ENCODE results near the gene KRTAP10-10. TPM values are rescaled to one million over a fixed set of nuclear protein-coding genes. Genes with fewer than 3 reads are reported as not detected.
"Not testable (repeated sequence)": the region's sequence is repeated elsewhere in the genome, so short reads cannot be mapped to it uniquely, and the experiment has no call there.

Gene KRTAP10-10
- total RNA-seq, 1 experiment from 2014 or later: not detected

- H3K36me3 ChIP-seq (ENCODE audit: control insufficient read depth, insufficient read depth, low read length): no peaks in the 10 kb centered on the region
- Mint-ChIP-seq H3K9me3 (ENCODE audit: unreplicated experiment) (peaks cover 18% of the 10 kb centered on the region), H3K27me3 (ENCODE audit: insufficient read depth, unreplicated experiment) (peaks cover 4% of the 10 kb centered on the region), H3K4me1 (ENCODE audit: low read depth, unreplicated experiment) (peaks cover 7% of the 10 kb centered on the region), H3K36me3 (ENCODE audit: insufficient read depth, unreplicated experiment) (no peaks in the 10 kb centered on the region), H3K27ac (ENCODE audit: unreplicated experiment) (no peak overlapping the region), H3K4me3 (ENCODE audit: unreplicated experiment) (no peak overlapping the region)
- H3K27me3 ChIP-seq (replicated peaks; ENCODE audit: control insufficient read depth, insufficient read depth, low read length): no peaks in the 10 kb centered on the region
- POLR2A ChIA-PET: no interaction called here
- intact Hi-C loops (cut with micrococcal nuclease; ENCODE audit: unreplicated experiment): no loop called here
- no peak for DNase-seq
- TF ChIP-seq, protein P1, sequence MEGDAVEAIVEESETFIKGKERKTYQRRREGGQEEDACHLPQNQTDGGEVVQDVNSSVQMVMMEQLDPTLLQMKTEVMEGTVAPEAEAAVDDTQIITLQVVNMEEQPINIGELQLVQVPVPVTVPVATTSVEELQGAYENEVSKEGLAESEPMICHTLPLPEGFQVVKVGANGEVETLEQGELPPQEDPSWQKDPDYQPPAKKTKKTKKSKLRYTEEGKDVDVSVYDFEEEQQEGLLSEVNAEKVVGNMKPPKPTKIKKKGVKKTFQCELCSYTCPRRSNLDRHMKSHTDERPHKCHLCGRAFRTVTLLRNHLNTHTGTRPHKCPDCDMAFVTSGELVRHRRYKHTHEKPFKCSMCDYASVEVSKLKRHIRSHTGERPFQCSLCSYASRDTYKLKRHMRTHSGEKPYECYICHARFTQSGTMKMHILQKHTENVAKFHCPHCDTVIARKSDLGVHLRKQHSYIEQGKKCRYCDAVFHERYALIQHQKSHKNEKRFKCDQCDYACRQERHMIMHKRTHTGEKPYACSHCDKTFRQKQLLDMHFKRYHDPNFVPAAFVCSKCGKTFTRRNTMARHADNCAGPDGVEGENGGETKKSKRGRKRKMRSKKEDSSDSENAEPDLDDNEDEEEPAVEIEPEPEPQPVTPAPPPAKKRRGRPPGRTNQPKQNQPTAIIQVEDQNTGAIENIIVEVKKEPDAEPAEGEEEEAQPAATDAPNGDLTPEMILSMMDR (IDR thresholded peaks at IDR 0.05; ENCODE audit: insufficient read depth in 1 of 2, low read depth in 1 of 2, low read length in 1 of 2, severe bottlenecking in 1 of 2, unreplicated experiment in 1 of 2): no peak
- H3K4me1 ChIP-seq: no peaks in the 10 kb centered on the region
- H3K9me3 ChIP-seq: no peaks in the 10 kb centered on the region
- CTCF ChIA-PET: no interaction called here
- BruUV-seq (replicated peaks): no TSS peak
- H3K4me3 ChIP-seq (ENCODE audit: low read depth, low read length): no peak overlapping the region
These were observed 41.0 kb upstream of the KRTAP10-10 start for GRCh38 chr21:44596068-44596725.

DNA sequence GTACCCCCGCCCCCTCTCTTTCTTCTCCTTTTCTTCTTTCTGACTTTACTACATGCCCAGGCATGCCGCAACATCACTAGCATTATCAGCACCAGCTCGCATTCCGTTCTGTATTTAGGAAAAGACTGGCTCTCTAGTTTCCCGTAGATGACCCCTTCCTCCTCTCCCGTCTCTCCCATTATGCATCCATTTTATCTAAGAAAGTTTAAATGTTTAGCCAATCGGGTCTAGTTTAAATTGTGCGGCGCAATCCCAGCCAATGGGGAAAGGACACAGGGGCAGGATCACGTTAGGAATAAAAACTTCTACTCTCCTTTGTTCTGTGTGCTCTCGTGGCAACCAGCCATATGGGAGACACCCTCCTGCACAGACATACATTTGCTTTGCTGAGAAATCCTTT lies 39.1 kb upstream of the KRTAP10-10 start:
- H3K4me3 ChIP-seq (ENCODE audit: low read depth, low read length): no peak overlapping the region
- Mint-ChIP-seq H3K36me3 (ENCODE audit: insufficient read depth, unreplicated experiment) (no peaks in the 10 kb centered on the region), H3K4me3 (ENCODE audit: unreplicated experiment) (no peak overlapping the region), H3K9me3 (ENCODE audit: unreplicated experiment) (peaks cover 18% of the 10 kb centered on the region), H3K27ac (ENCODE audit: unreplicated experiment) (no peak overlapping the region), H3K27me3 (ENCODE audit: insufficient read depth, unreplicated experiment) (peaks cover 8% of the 10 kb centered on the region), H3K4me1 (ENCODE audit: low read depth, unreplicated experiment) (peaks cover 7% of the 10 kb centered on the region)
- ChIA-PET CTCF (no interaction called here), POLR2A (no interaction called here)
- H3K36me3 ChIP-seq (ENCODE audit: control insufficient read depth, insufficient read depth, low read length): no peaks in the 10 kb centered on the region
- H3K4me1 ChIP-seq: no peaks in the 10 kb centered on the region
- no peak for DNase-seq
- no peaks in the 10 kb centered on the region for H3K9me3 ChIP-seq
- intact Hi-C loops (cut with micrococcal nuclease; ENCODE audit: unreplicated experiment): no loop called here
- TF ChIP-seq, protein P1 (IDR thresholded peaks at IDR 0.05; ENCODE audit: insufficient read depth in 1 of 2, low read depth in 1 of 2, low read length in 1 of 2, severe bottlenecking in 1 of 2, unreplicated experiment in 1 of 2): no peak
- BruUV-seq (replicated peaks): no TSS peak
- H3K27me3 ChIP-seq (replicated peaks; ENCODE audit: control insufficient read depth, insufficient read depth, low read length): no peaks in the 10 kb centered on the region

GRCh38 chr21:44599264-44600029 lies 37.7 kb upstream of the KRTAP10-10 start:
- Histone ChIP-seq H3K4me1 (no peaks in the 10 kb centered on the region), H3K9me3 (no peaks in the 10 kb centered on the region), H3K27me3 (replicated peaks; ENCODE audit: control insufficient read depth, insufficient read depth, low read length) (no peaks in the 10 kb centered on the region), H3K36me3 (ENCODE audit: control insufficient read depth, insufficient read depth, low read length) (no peaks in the 10 kb centered on the region), H3K4me3 (ENCODE audit: low read depth, low read length) (no peak overlapping the region)
- ChIA-PET CTCF (no interaction called here), POLR2A (no interaction called here)
- Mint-ChIP-seq H3K4me1 (ENCODE audit: low read depth, unreplicated experiment) (peaks cover 7% of the 10 kb centered on the region), H3K4me3 (ENCODE audit: unreplicated experiment) (no peak overlapping the region), H3K9me3 (ENCODE audit: unreplicated experiment) (peaks cover 18% of the 10 kb centered on the region), H3K27me3 (ENCODE audit: insufficient read depth, unreplicated experiment) (peaks cover 8% of the 10 kb centered on the region), H3K27ac (ENCODE audit: unreplicated experiment) (no peak overlapping the region), H3K36me3 (ENCODE audit: insufficient read depth, unreplicated experiment) (no peaks in the 10 kb centered on the region)
- intact Hi-C loops (cut with micrococcal nuclease; ENCODE audit: unreplicated experiment): no loop called here
- TF ChIP-seq, protein P1 (IDR thresholded peaks at IDR 0.05; ENCODE audit: insufficient read depth in 1 of 2, low read depth in 1 of 2, low read length in 1 of 2, severe bottlenecking in 1 of 2, unreplicated experiment in 1 of 2): no peak
- no TSS peak for BruUV-seq (replicated peaks)
- DNase-seq: no peak

DNA sequence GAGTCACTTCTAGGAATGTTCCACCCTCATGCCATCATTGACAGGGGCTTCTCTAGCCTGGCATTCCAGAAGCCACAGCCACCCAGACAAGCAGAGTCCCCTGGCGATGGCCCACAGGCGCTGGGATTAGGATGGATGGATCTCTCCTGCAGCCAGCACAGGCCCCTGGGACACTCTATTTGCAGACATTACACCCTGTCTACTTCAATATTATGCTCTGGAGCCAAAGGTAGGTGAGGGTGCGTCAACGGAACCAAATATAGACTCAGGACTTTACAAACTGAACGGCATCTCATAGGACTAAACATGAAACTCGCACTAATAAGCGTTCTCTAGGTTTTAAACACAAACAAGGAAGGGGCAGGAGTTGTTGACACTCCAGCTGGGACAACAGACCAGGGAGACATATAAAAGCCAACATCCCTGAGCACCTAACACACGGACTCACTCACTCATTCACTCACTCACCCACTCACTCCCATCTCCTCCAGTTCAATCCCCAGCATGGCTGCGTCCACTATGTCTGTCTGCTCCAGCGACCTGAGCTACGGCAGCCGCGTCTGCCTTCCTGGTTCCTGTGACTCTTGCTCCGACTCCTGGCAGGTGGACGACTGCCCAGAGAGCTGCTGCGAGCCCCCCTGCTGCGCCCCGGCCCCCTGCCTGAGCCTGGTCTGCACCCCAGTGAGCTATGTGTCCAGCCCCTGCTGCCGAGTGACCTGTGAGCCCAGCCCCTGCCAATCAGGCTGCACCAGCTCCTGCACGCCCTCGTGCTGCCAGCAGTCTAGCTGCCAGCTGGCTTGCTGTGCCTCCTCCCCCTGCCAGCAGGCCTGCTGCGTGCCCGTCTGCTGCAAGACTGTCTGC lies 36.8 kb upstream of the KRTAP10-10 start, which contains the start of gene KRTAP10-7:
Gene KRTAP10-7, plus strand, starts transcription at position 480 of the 861 bp plus-strand sequence. Its CDS starts 25 bp downstream, at position 505.
- H3K27ac Mint-ChIP-seq (ENCODE audit: unreplicated experiment); H3K4me3 Mint-ChIP-seq (ENCODE audit: unreplicated experiment); POLR2A ChIA-PET; H3K27me3 ChIP-seq (replicated peaks; ENCODE audit: control insufficient read depth, insufficient read depth, low read length); intact Hi-C loops (cut with micrococcal nuclease; ENCODE audit: unreplicated experiment); DNase-seq; CTCF ChIA-PET; H3K4me1 Mint-ChIP-seq (ENCODE audit: low read depth, unreplicated experiment); H3K4me3 ChIP-seq (ENCODE audit: low read depth, low read length); H3K36me3 ChIP-seq (ENCODE audit: control insufficient read depth, insufficient read depth, low read length); H3K27me3 Mint-ChIP-seq (ENCODE audit: insufficient read depth, unreplicated experiment); BruUV-seq (replicated peaks); H3K36me3 Mint-ChIP-seq (ENCODE audit: insufficient read depth, unreplicated experiment); H3K4me1 ChIP-seq; H3K9me3 ChIP-seq: not testable (repeated sequence)
- peaks cover 18% of the 10 kb centered on the region for H3K9me3 Mint-ChIP-seq (ENCODE audit: unreplicated experiment)
